Activated CD4-positive, alpha-beta T cell treated with anti-CD3 and anti-CD28 coated beads for 1 hour (primary cell): ENCODE measurements around the gene SLC8A1.

Experiments used
- DNase-seq: peaks from one replicate; pipeline ENCODE4 v3.0.0-alpha.2; 2020

SLC8A1 gene

GRCh38 chr2:40128796-40129195, 323.1 kb downstream of the SLC8A1 start:
- no peak for DNase-seq

DNA sequence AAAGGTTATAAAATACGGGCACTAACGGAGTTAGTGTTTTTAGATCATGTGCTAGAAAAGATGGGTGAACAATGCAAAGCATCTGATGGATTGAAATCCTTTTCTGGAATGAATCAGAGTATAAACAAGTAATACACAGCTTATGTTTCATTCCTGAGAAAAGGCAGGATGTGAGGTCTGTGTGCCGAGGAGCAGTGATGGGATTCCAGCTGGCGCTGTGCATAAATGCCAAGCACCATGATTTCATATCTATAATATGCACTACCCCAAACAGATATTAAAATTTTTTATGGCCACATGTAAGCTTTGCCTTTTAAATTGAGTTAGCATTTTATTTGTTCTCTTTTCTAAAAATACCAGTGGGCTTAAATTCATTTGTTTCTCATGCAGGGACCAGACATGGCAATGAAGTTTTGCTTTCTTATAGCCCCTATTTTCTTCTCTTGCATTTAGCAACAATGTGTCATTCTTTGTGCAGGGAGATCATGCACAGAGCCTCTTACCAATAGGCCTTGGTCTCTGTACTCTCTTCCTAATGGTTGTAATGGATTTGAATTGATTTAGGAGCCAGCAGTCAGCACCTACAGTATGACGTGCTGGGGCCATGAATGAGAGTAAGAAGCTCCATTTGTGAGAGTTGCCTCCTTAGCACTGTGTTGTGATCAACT, 323.9 kb downstream of the SLC8A1 start:
- no peak for DNase-seq

DNA sequence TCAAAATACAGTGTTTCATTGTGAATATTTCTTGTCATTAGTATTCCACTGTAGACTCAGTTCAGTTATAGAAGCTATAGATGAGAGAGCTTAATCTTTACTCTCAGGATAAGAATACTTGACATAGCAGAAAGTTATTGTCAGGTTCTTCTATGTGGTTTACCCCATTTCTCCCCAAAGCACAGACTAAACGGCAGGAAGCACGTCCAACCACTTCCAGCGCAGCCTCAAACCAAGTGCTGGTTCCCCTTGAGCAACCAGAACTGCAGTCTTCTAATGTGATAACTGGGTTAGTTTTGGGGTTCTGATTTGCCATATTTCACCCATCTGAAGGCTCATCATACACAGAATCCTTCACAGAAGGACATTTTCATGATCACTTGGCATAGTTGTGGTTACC, 324.7 kb downstream of the SLC8A1 start:
- DNase-seq: no peak

DNA sequence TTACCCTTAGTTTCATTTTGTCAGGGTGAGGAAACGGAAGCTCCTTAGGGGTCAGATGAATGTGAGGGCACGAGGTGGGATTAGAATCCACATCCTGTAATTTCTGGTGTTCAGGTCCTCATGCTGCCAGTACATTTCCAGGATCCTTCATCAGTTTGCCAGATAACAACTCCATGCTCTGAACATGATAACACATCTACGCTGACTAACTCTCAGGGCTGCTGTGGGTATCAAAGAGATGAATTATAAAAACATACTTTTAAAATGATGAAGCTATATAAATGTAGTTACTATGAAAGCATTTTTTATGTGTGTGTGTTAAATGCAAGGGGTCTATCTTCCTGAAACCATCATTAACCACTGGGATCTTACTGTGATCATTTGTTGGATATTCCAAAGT, 325.9 kb downstream of the SLC8A1 start:
- DNase-seq: no peak

DNA sequence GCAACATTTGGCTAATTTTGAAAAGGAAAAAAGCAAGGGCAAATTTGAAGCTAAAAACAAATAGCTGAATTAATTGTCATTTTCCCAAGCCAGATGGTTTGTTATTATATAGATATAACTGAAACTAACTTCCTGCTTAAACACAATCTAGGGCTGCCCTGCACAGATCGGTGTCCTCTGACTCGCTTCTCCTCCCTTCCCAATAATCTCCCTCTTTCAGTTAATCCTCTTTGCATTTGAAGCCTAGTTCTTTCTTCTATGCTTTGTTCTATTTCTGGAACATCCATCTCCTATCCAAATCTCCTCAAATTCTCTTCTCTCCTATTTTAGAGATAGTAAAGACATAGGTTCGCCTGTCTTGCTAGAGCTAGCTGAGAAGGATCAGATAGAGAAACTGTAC, 328.1 kb downstream of the SLC8A1 start:
- no peak for DNase-seq

- DNase-seq: no peak
These were observed 328.6 kb downstream of the SLC8A1 start for GRCh38 chr2:40123326-40123725.

- DNase-seq: no peak
These were observed 330.9 kb downstream of the SLC8A1 start for GRCh38 chr2:40120957-40121356.

DNA sequence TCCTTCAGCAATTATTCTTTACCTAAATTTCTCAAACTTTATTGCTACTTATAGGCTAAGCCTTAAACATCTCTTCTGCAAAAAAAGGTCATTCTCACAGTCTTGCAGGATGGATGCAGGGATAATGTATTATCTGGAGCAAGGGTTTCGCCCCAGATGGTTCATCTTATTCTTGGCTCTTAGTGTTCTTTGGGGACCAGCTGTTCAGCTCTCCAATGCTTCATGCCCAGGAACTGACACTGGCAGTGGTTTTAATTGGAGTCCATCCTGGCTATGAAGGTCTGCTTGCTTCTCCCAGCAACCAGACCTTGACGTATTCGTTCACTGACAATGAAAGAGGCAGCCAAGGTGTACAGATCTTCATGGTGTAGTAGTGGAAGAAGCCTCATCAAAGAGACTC, 331.9 kb downstream of the SLC8A1 start:
- DNase-seq: no peak

GRCh38 chr2:40118622-40119021, 333.3 kb downstream of the SLC8A1 start:
- no peak for DNase-seq

- no peak for DNase-seq
These were observed 336.0 kb downstream of the SLC8A1 start for GRCh38 chr2:40115894-40116293.

- no peak for DNase-seq
These were observed 336.5 kb downstream of the SLC8A1 start for GRCh38 chr2:40115348-40115747.

DNA sequence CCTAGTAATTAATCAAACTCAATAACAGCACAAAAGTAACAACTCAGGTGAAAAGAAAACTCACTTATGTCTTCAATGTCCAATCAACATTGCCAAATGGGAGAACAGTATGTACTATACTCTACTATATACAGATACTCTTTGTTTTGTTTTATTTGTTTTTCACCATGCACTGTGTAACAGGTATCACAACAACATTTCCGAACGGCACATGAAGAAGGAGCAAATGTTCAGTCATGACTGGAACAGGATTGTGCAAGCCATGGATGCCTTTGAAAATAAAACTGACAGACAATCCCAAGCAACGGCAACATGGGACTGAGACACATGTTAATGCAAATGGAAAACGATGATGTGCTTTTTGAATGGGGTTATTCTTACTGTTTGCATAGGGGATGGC, 337.9 kb downstream of the SLC8A1 start:
- no peak for DNase-seq

DNA sequence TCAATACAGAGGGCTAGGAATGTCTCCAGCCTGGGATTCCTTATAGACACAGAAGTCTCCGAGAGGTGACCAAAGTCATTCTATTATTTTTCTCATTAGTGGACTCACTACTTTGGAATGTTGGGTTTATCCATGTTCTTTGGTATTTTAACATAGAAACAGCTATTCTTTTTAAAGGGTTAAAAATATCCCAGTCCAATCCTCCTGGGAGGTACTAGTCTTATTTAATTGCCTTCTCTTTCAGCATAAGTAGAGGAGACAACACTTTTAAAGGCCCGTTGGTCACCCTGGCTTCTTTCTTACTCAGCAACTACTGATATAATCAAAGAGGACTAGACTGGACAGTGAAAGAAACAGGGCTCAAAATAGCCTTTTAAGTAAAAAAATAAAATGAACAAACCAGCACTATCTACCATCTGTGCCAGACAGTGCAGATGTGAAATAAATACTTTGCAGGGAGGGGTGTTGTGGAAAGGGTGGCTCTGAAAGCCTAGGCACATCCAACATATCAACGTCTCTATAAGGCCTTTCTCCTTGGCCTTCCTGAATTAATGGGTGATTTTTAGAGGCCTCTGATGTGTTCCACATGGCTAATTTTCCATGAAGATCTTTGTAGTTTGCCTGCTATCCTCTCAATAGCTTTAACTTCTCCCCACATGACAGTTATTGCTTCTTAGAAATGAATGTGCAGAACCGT, 338.5 kb downstream of the SLC8A1 start:
- DNase-seq: no peak

DNA sequence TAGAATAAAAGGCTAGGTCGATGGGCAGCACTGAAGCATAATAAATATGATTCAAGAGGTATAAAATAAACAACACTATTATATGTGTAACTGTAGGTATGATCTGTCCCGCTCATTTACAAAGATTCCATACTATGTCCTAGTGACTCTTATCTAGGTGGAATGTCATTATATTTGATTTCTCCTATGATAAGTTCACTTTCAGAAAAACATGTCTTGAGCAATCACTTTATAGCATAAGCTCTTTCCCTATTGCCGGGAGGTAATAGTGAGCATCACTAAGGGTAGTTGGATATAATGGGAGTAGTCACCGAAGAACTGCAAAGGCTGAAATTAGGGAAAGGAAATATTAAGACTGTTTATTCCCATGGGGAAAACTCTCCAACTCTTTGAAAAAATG, 342.5 kb downstream of the SLC8A1 start:
- DNase-seq: no peak

DNA sequence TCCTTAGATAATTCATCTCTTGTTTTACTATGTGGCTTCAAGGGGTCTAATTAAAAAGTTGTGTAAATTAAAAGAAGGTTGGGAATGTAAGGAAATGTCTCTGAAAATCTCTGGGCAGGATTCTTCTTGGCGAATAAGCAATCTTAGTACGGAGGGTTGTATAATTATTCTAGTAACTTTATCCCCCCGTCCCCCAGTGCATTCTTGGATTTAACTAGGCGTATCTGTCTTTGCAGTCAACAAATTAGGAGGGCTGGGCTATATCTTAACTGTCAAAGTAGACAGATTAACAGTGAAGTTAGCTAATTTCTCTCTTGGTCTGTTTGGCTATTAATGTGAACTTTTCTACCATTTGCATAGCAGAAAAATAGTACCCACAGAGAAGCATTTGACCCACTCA, 343.0 kb downstream of the SLC8A1 start:
- DNase-seq: no peak

GRCh38 chr2:40106061-40106460, 345.8 kb downstream of the SLC8A1 start:
- DNase-seq: no peak

DNA sequence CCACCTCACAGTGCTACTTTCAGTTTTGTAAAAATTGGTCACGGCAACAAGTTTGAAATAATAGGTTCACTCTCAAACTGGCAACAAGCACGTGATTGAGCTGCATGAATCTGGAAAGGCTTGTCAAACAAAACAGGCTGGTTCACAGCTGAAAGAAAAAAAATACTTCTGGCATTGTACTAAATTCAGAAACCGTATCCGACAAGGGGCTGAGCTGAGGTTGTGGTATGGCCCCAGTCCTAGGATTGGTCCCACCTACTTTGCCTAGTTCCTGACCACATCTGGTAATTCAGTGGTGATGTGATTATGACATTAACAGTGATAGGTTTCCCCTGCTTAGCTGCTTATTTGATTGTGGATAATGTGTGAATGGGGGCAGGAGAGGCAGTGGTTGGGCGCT, 346.3 kb downstream of the SLC8A1 start:
- no peak for DNase-seq

DNA sequence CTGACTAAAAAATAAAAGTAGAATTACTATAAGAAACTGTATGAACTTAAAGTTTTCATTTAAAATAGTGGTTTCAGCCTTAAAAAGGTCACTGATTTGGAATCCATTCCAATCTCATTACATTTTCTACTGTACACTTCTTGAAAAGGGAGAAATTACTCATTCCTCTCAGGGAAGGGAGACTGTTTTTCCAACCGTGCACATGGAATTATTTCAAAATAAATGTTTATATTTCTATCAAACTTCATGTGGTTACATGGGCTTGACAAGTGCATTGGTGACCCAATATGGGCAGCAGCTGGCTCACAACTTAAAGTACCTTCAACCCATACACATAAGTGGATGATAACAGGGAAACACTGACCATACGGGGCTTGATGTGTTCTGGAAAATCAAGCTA, 348.3 kb downstream of the SLC8A1 start:
- DNase-seq: no peak

DNA sequence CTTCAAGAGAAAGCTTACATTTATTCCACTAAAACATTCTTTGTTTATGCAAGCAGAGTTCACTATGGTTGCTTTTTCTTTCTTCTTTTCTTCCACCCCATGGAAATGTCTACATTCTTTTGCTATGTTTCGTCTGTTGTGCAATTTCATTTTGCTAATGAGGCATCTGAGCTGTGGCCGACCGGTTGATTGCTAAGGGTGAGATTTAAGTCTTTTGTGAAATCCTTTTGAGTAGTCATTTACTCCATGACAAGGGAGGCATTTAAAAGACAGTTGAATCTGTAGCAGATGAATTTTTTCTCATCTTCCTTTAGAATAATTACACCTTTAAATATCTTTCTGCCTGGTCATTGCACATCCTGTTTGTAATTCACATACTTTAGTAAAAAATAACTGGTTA, 348.7 kb downstream of the SLC8A1 start:
- no peak for DNase-seq

DNA sequence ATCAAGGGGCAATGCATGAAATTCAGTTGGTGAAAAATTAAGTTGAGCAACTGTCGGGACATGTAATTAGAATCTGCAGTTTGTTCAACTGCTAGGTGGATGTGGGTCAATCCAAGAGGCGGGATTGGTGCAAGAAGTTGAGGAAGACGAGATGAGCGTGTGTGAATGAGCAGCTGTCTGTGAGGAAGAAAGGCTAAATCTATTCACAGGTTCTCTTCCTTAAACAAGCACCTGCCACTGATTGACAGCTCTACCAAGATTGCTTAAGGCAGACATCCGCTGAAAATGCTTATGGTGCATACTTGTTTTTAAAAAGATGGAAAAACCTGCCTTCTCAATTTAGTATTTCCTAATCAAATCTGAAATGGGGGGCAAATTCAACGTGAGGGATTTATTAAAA, 349.4 kb downstream of the SLC8A1 start:
- no peak for DNase-seq

DNA sequence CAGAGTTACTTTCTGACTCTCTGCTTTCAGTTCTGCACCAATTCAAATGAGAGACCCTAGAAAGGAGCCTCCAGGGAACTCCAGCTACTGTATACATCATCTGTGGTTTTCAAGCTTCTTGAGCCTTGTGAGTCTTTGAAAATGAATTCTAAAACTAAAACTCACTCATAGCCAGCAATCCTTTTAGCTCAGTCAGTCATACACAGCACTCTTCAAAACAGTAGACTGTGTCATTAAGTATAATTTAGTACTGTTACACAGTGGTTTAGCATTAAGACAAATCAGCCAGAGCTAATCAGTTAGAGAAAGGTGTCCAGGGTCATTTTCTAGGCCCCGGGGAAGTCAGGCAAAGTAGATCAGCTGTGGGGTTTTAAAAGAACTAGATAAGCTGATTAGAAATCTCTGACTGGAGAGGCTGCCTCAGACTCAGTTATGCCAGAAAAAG, 350.7 kb downstream of the SLC8A1 start:
- no peak for DNase-seq

- DNase-seq: no peak
These were observed 351.2 kb downstream of the SLC8A1 start for GRCh38 chr2:40100676-40101075.

GRCh38 chr2:40098786-40099470, 353.0 kb downstream of the SLC8A1 start:
- DNase-seq: no peak

DNA sequence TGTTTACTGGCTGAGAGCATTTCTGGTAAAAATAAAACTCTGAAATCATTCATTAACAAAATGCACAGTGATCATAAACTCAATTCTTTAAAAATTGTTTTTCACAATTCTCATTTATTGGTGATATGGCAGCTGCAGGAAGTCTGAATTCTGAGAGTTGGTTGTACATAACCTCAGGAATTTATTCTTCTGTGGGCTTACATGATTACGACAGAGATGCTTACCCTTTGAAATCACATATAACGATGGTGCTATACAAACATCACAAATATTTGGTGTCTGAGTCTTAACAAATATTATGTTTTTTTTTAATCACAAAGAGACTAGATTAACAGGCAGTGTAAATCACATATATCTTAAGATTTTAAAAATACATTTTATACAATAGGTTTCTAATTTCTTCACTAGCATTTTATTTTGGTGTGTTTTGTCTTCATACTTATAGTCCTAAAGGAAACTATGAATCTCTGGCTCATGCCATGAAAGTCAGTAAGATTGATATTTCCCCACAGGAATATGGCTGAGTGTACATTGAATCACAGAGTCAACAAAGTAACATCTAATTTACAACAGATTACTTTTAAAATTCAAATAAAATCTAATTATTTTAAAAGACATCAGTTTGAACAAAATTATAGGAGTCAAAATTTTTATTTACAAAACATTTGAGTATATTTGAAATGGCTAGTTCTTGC, 354.1 kb downstream of the SLC8A1 start:
- DNase-seq: no peak
